WTC11 (cell line): ENCODE measurements around the gene GJB5. TPM values are rescaled to one million over a fixed set of nuclear protein-coding genes. Genes with fewer than 3 reads are reported as not detected.

Experiments used
- ATAC-seq: fragments of 200-7000 bp; cut with Tn5 transposase; 2 replicates; pipeline ENCODE4 v1.10.0; 2021; ENCODE audit warnings: mild to moderate bottlenecking, moderate library complexity
- CTCF ChIA-PET: fragments of 300-600 bp; sonication (Branson Sonifier 250); formaldehyde crosslinking; loops from one replicate; lab custom pipeline; 2021; ENCODE audit warnings: antibody characterized with exemption; lab: Charles Lee
- POLR2A ChIA-PET: fragments of 350-600 bp; sonication (Branson Sonifier 250); formaldehyde crosslinking; loops from one replicate; lab custom pipeline; 2021; ENCODE audit warnings: antibody characterized with exemption; lab: Charles Lee
- DNase-seq: peaks from one replicate; pipeline ENCODE4 v3.0.0; 2021; ENCODE audit warnings: low spot score
- H3K27ac Mint-ChIP-seq: 2 replicates; pipeline ENCODE4 v1.8.0; 2021; ENCODE audit warnings: mixed read lengths
- H3K27me3 Mint-ChIP-seq: 2 replicates; pipeline ENCODE4 v1.8.0; 2021; ENCODE audit warnings: low read depth, mild to moderate bottlenecking, moderate library complexity, mixed read lengths
- H3K36me3 Mint-ChIP-seq: 2 replicates; pipeline ENCODE4 v1.8.0; 2021; ENCODE audit warnings: mixed read lengths
- H3K4me1 Mint-ChIP-seq: 2 replicates; pipeline ENCODE4 v1.8.0; 2022; ENCODE audit warnings: mixed read lengths
- H3K4me3 Mint-ChIP-seq: 2 replicates; pipeline ENCODE4 v1.8.0; 2021; ENCODE audit warnings: mild to moderate bottlenecking, moderate library complexity, mixed read lengths
- H3K9me3 Mint-ChIP-seq: 2 replicates; pipeline ENCODE4 v1.8.0; 2021; ENCODE audit warnings: mixed read lengths
- CREB1 ChIP-seq: sonication (generic); formaldehyde crosslinking; IDR thresholded peaks from 2 replicates; pipeline ENCODE4 v1.8.0; 2023; ENCODE audit warnings: mild to moderate bottlenecking, missing genetic modification reagents
- ESRRA ChIP-seq: sonication (generic); formaldehyde crosslinking; IDR thresholded peaks from 2 replicates; pipeline ENCODE4 v1.8.1; 2022; ENCODE audit warnings: mild to moderate bottlenecking, missing genetic modification reagents, borderline replicate concordance
- FOXJ3 ChIP-seq: sonication (generic); formaldehyde crosslinking; IDR thresholded peaks from 2 replicates; pipeline ENCODE4 v1.9.0; 2021; ENCODE audit warnings: missing genetic modification reagents, mild to moderate bottlenecking, borderline replicate concordance
- HMGA2 ChIP-seq: fragments of 250-450 bp; sonication (Bioruptor Pico); IDR thresholded peaks from 2 replicates; pipeline ENCODE4 v1.4.0; 2021; ENCODE audit warnings: mild to moderate bottlenecking, moderate library complexity
- JAZF1 ChIP-seq: fragments of 250-450 bp; sonication (Bioruptor Pico); IDR thresholded peaks from 2 replicates; pipeline ENCODE4 v1.9.0; 2021; ENCODE audit warnings: moderate library complexity, mild to moderate bottlenecking, inconsistent platforms
- KAT7 ChIP-seq: sonication (generic); formaldehyde crosslinking; IDR thresholded peaks from 2 replicates; pipeline ENCODE4 v1.8.1; 2023; ENCODE audit warnings: missing genetic modification reagents, mild to moderate bottlenecking, borderline replicate concordance
- NFE2L1 ChIP-seq: sonication (generic); formaldehyde crosslinking; IDR thresholded peaks from 2 replicates; pipeline ENCODE4 v1.8.1; 2023; ENCODE audit warnings: missing genetic modification reagents
- NR2C2 ChIP-seq: sonication (generic); formaldehyde crosslinking; IDR thresholded peaks from 2 replicates; pipeline ENCODE4 v1.8.0; 2022; ENCODE audit warnings: mild to moderate bottlenecking, missing genetic modification reagents
- SMAD3 ChIP-seq: sonication (generic); formaldehyde crosslinking; IDR thresholded peaks from 2 replicates; pipeline ENCODE4 v1.8.0; 2022; ENCODE audit warnings: missing genetic modification reagents, mild to moderate bottlenecking, borderline replicate concordance
- TP53 ChIP-seq: sonication (generic); formaldehyde crosslinking; IDR thresholded peaks from 2 replicates; pipeline ENCODE4 v1.8.1; 2023; ENCODE audit warnings: mild to moderate bottlenecking, missing genetic modification reagents
- ZNF219 ChIP-seq: sonication (generic); formaldehyde crosslinking; IDR thresholded peaks from 2 replicates; pipeline ENCODE4 v1.8.0; 2023; ENCODE audit warnings: missing genetic modification reagents, mild to moderate bottlenecking, borderline replicate concordance
- ZNF423 ChIP-seq: fragments of 250-450 bp; sonication (Bioruptor Pico); IDR thresholded peaks from 2 replicates; pipeline ENCODE4 v2.1.2; 2022; ENCODE audit warnings: mild to moderate bottlenecking, moderate library complexity
- total RNA-seq: library from RNA; stranded (reverse); gene quantifications from 3 replicates; pipeline ENCODE4 v1.2.3, GENCODE V29; 2021
- TF ChIP-seq, protein P1 (sequence below): fragments of 250-450 bp; sonication (Bioruptor Pico); conservative IDR thresholded peaks from 2 replicates; pipeline ENCODE4 v1.9.0; 2021; ENCODE audit warnings: mild to moderate bottlenecking
- TF ChIP-seq, protein P2 (sequence below): sonication (generic); formaldehyde crosslinking; IDR thresholded peaks from 2 replicates; pipeline ENCODE4 v1.8.1; 2022; ENCODE audit warnings: low read depth, mild to moderate bottlenecking, moderate library complexity, missing genetic modification reagents, borderline replicate concordance
- TF ChIP-seq, protein P3 (sequence below): sonication (generic); formaldehyde crosslinking; IDR thresholded peaks from 2 replicates; pipeline ENCODE4 v1.8.1; 2023; ENCODE audit warnings: mild to moderate bottlenecking, missing genetic modification reagents, moderate library complexity
- TF ChIP-seq, protein P4 (sequence below): fragments of 250-450 bp; sonication (Bioruptor Pico); IDR thresholded peaks from 2 replicates; pipeline ENCODE4 v2.1.2; 2022; ENCODE audit warnings: mild to moderate bottlenecking, moderate library complexity
- TF ChIP-seq, protein P5 (sequence below): fragments of 250-450 bp; sonication (Bioruptor Pico); IDR thresholded peaks from 2 replicates; pipeline ENCODE4 v1.8.0; 2021; ENCODE audit warnings: mild to moderate bottlenecking
- TF ChIP-seq, protein P6 (sequence below): sonication (generic); formaldehyde crosslinking; IDR thresholded peaks from 2 replicates; pipeline ENCODE4 v1.8.0; 2023; ENCODE audit warnings: mild to moderate bottlenecking, missing genetic modification reagents

GJB5 gene
- total RNA-seq, 1 experiment from 2014 or later, result 0.55 TPM

DNA sequence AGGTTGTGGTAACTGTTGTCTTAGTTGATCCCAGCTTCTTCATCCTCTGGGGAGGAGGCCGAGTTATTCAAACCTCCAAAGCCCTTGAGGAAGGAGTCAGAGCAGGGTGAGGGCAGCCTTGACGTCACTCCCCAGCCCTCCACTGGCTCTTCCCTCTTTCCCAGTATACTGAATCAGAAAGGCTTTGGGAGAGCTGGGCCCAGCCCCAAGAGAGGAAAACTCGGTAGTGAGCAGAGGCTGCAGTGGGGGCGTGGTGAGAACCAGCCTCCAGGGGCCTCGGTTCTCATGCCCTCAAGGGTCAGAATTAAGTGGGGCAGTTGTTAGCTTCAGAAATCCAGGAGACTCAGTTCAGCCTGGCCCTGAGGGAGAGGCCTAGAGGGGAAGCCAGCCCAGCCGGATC is 36.1 kb downstream of the GJB5 start:
- DNase-seq, result no peak
- Mint-ChIP-seq H3K4me1 (peaks cover 9% of the 10 kb centered on the region; the same call in 1 of the 2 replicates), H3K9me3 (no peaks in the 10 kb centered on the region), H3K36me3 (no peaks in the 10 kb centered on the region), H3K27me3 (peaks cover 24% of the 10 kb centered on the region), H3K27ac (no peak overlapping the region), H3K4me3 (no peak overlapping the region)
- TF ChIP-seq ZNF423 (CRISPR knock-in tag) (no peak), TP53 (no peak), ZNF219 (CRISPR knock-in tag) (no peak), FOXJ3 (no peak), NR2C2 (no peak), ESRRA (CRISPR knock-in tag) (no peak), NFE2L1 (no peak), JAZF1 (CRISPR knock-in tag) (no peak), HMGA2 (CRISPR knock-in tag) (no peak), KAT7 (CRISPR knock-in tag) (no peak), SMAD3 (CRISPR knock-in tag) (no peak), CREB1 (CRISPR knock-in tag) (no peak)
- TF ChIP-seq, protein P1, sequence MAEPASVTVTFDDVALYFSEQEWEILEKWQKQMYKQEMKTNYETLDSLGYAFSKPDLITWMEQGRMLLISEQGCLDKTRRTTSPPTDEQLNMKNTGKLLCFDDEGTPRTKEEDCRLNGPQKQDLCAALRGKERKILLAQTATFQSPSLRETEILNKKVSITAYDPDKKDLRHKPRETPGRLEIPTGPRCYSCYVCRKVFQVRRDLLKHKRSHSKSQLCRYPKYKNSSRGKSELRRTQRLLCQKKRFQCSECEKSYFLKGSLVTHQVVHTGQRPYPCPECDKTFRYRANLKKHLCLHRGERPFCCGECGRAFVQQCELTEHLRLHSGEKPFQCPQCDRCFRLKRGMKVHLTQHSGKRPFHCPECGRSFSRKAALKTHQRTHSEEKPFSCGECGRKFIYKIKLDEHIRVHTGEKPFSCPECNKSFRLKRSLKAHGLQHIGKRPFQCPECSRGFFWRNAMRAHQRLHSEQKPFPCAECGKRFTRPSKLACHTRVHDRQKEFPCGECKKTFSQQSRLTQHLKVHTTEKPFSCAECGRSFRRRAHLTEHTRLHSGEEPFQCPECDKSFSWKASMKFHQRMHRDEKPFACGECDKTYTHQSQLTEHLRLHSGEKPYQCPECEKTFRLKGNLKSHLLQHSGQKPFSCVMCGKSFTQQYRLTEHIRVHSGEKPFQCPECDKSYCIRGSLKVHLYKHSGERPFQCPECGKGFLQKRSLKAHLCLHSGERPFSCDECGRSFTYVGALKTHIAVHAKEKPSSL, result no peak
- TF ChIP-seq, protein P2, sequence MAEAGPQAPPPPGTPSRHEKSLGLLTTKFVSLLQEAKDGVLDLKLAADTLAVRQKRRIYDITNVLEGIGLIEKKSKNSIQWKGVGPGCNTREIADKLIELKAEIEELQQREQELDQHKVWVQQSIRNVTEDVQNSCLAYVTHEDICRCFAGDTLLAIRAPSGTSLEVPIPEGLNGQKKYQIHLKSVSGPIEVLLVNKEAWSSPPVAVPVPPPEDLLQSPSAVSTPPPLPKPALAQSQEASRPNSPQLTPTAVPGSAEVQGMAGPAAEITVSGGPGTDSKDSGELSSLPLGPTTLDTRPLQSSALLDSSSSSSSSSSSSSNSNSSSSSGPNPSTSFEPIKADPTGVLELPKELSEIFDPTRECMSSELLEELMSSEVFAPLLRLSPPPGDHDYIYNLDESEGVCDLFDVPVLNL (CRISPR knock-in tag), result no peak
- TF ChIP-seq, protein P3, sequence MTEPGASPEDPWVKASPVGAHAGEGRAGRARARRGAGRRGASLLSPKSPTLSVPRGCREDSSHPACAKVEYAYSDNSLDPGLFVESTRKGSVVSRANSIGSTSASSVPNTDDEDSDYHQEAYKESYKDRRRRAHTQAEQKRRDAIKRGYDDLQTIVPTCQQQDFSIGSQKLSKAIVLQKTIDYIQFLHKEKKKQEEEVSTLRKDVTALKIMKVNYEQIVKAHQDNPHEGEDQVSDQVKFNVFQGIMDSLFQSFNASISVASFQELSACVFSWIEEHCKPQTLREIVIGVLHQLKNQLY (CRISPR knock-in tag), result no peak
- TF ChIP-seq, protein P4, sequence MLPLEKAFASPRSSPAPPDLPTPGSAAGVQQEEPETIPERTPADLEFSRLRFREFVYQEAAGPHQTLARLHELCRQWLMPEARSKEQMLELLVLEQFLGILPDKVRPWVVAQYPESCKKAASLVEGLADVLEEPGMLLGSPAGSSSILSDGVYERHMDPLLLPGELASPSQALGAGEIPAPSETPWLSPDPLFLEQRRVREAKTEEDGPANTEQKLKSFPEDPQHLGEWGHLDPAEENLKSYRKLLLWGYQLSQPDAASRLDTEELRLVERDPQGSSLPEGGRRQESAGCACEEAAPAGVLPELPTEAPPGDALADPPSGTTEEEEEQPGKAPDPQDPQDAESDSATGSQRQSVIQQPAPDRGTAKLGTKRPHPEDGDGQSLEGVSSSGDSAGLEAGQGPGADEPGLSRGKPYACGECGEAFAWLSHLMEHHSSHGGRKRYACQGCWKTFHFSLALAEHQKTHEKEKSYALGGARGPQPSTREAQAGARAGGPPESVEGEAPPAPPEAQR (CRISPR knock-in tag), result no peak
- TF ChIP-seq, protein P5, sequence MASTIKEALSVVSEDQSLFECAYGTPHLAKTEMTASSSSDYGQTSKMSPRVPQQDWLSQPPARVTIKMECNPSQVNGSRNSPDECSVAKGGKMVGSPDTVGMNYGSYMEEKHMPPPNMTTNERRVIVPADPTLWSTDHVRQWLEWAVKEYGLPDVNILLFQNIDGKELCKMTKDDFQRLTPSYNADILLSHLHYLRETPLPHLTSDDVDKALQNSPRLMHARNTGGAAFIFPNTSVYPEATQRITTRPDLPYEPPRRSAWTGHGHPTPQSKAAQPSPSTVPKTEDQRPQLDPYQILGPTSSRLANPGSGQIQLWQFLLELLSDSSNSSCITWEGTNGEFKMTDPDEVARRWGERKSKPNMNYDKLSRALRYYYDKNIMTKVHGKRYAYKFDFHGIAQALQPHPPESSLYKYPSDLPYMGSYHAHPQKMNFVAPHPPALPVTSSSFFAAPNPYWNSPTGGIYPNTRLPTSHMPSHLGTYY (CRISPR knock-in tag), result no peak
- TF ChIP-seq, protein P6, sequence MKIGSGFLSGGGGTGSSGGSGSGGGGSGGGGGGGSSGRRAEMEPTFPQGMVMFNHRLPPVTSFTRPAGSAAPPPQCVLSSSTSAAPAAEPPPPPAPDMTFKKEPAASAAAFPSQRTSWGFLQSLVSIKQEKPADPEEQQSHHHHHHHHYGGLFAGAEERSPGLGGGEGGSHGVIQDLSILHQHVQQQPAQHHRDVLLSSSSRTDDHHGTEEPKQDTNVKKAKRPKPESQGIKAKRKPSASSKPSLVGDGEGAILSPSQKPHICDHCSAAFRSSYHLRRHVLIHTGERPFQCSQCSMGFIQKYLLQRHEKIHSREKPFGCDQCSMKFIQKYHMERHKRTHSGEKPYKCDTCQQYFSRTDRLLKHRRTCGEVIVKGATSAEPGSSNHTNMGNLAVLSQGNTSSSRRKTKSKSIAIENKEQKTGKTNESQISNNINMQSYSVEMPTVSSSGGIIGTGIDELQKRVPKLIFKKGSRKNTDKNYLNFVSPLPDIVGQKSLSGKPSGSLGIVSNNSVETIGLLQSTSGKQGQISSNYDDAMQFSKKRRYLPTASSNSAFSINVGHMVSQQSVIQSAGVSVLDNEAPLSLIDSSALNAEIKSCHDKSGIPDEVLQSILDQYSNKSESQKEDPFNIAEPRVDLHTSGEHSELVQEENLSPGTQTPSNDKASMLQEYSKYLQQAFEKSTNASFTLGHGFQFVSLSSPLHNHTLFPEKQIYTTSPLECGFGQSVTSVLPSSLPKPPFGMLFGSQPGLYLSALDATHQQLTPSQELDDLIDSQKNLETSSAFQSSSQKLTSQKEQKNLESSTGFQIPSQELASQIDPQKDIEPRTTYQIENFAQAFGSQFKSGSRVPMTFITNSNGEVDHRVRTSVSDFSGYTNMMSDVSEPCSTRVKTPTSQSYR, result no peak
- POLR2A ChIA-PET, result no interaction called here
- CTCF ChIA-PET, result interaction anchor here (1.2 to 5.2 kb wide), 2 partner anchors 14 to 61 kb away, joined by 3 to 45 read pairs; no protein-coding TSS in a partner anchor
- ATAC-seq, result no peak
